GM12891 (cell line): Measurements from ENCODE around the gene MGME1.

Experiments used
- DNase-seq: peaks from one replicate; pipeline ENCODE4 v3.0.0; 2011; ENCODE audit warnings: low spot score; ENCODE audit not compliant: insufficient read length
- FAIRE-seq: peaks from 2 replicates; lab custom pipeline; 2011; peaks lifted over from hg19 to GRCh38; lab: Jason Lieb, UNC
- PAX5 ChIP-seq: IDR thresholded peaks from 2 replicates; pipeline ENCODE4 v1.6.1; 2011; ENCODE audit warnings: low read length, moderate library complexity, mild to moderate bottlenecking; ENCODE audit not compliant: insufficient read depth, severe bottlenecking
- POLR2A ChIP-seq: IDR thresholded peaks from 2 replicates; pipeline ENCODE4 v1.6.1; 2011; ENCODE audit warnings: low read depth, low read length, control low read depth
- POLR2AphosphoS5 ChIP-seq: IDR thresholded peaks from 2 replicates; pipeline ENCODE4 v1.6.1; 2011; ENCODE audit warnings: low read depth, low read length, control low read depth
- POU2F2 ChIP-seq: IDR thresholded peaks from 2 replicates; pipeline ENCODE4 v1.6.1; 2011; ENCODE audit warnings: low read depth, mild to moderate bottlenecking, control low read depth, low read length, moderate library complexity
- SPI1 ChIP-seq: IDR thresholded peaks from 2 replicates; pipeline ENCODE4 v1.6.1; 2011; ENCODE audit warnings: low read depth, low read length, control low read depth
- TAF1 ChIP-seq: IDR thresholded peaks from 2 replicates; pipeline ENCODE4 v1.6.1; 2011; ENCODE audit warnings: low read depth, low read length, control low read depth

Gene MGME1

GRCh38 chr20:17960927-17961586 lies 7.8 kb upstream of the MGME1 start:
- FAIRE-seq (no peak), DNase-seq (no peak)
- peak; percentile 51 for TF ChIP-seq POLR2AphosphoS5
- no peak for TF ChIP-seq PAX5
- TF ChIP-seq POLR2A, result no peak
- 0 out of 2 replicates have a peak, but pooled peaks have one; percentile 12 for TF ChIP-seq SPI1

DNA sequence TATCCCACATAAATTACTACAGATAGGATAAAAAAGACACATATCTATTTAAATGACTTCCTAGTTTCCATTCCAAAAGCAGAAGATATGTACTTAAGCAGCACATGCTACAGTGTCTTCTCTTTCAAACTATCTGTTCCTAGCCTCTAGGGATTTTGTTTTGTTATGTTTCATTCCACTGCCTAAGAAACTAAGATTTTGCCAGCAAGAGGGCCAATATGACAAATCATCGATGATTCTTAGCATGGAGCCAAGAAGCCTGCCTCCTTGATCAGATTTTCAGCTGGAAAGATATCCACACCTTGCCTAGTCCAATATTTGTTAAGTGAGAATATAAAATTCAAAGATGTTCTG lies 7.3 kb upstream of the MGME1 start:
- no peak for TF ChIP-seq SPI1
- no peak for TF ChIP-seq PAX5
- TF ChIP-seq TAF1, result no peak
- TF ChIP-seq POU2F2, result no peak
- no peak for TF ChIP-seq POLR2A
- no peak for TF ChIP-seq POLR2AphosphoS5
- DNase-seq (no peak), FAIRE-seq (no peak)

DNA sequence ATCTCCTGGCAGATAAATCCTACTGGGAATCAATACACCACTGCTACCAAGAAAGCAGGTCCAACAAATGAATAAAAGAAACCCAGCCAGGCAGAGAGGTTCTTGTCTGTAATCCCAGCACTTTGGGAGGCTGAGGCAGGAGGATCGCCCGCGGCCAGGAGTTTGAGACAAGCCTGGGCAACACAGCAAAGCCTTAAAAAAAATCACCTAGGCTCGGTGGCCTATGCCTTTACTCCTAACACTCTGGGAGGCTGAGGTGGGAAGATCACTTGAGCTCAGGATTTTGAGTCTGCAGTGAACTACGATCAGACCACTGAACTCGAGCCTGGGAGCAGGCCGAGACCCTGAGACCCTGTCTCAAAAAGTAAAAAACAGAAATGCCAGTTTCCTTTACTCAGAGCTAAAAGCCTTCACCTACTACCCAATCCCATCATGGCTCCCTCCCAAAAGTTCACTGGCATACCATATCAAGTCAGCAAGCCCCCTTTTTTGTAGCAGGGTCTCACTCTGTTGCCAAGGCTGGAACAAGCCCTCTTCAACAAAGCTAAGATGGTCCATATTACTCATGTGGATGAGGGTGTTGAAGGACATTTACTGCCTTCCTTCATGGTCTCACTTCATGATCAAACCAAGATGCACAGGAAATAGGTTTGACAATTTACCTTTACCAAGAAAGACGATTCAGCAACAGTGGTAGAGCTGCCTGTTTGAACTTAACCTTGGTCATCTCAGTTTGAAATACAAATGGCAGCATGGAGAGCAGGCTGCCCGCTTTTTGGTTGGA lies 5.5 kb upstream of the MGME1 start:
- DNase-seq (no peak), FAIRE-seq (no peak)
- peak; percentile 81 for TF ChIP-seq POLR2AphosphoS5
- TF ChIP-seq PAX5, result no peak

- DNase-seq, result no peak
- TF ChIP-seq SPI1 (no peak), PAX5 (no peak), TAF1 (no peak), POLR2A (no peak), POU2F2 (0 out of 2 replicates have a peak, but pooled peaks have one; percentile 17)
- no peak for FAIRE-seq
Observed at GRCh38 chr20:17964073-17964472, 4.7 kb upstream of the MGME1 start.

DNA sequence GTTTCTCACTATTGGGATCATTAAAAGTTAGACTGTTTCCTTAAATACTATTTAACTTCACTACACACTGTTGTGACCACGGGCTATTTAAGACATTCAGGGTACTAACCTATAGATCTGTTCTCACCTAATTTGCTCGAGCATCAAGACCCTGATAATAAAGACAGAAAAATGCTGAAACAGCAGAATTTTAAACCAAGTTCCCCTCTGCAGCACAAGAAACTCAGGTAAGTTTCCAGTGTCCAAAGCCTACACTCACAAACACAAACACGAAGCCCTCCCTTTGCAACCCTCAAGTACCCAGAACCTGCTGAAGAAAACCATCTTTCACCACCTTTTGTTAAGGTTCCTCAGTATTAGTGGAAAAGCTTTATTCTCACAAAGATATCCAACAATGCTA lies 4.2 kb upstream of the MGME1 start:
- no peak for DNase-seq
- TF ChIP-seq POU2F2 (no peak), POLR2A (no peak; the same call in 1 of the 2 replicates), PAX5 (no peak), POLR2AphosphoS5 (no peak), TAF1 (no peak), SPI1 (no peak)
- no peak for FAIRE-seq

GRCh38 chr20:17965042-17965697 lies 3.6 kb upstream of the MGME1 start:
- no peak for TF ChIP-seq TAF1
- TF ChIP-seq SPI1, result 0 out of 2 replicates have a peak, but pooled peaks have one; percentile 13
- FAIRE-seq (no peak), DNase-seq (no peak)

DNA sequence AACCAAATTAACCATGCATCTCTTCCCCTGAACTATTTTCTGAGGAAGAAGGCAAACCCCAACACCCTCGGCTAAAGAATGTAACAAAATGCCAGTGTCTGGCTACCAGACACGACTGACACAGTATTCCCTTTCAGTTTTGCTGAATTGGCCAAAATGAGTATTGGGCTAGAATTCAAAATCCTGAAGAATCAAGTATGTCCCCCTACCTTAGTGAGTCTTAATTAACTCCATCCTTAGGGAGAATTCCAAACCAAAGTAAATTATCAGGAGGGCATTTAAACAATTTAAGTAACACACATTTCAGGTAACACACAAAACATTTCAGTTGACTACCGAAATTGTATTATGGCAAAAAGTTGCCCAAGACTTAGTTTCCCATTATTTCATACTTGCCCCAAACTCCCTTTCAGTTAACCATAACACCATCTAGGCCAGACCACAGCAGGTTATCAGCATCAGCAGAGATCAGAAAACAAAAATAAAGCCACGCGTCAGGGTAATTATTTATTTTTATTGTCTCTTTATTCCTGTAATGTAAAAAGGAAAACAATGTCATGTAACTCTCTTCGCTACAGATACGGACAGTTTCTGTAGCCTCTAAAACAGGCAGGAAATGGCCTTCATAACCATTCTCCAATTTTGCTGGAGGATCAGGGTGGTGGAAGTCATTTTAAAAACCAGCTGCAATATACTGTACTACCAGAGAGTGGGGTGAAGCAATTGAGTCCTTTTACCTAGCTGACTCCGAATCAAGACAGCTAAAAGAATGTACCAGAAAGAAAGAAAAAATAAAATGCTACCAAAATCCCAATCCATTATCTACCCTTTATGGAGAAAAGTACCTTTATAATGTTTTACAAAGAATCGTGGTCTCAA lies 2.1 kb upstream of the MGME1 start:
- DNase-seq (no peak), FAIRE-seq (no peak)
- TF ChIP-seq TAF1 (no peak), PAX5 (no peak)

- DNase-seq, result no peak
Observed at GRCh38 chr20:17967521-17968365, 1.1 kb upstream of the MGME1 start.

More at GRCh38 chr20:17967521-17968365, 1.1 kb upstream of the MGME1 start:
- TF ChIP-seq POLR2AphosphoS5 (no peak), PAX5 (no peak)
- no peak for FAIRE-seq
